HepG2 (cell line): ENCODE measurements around the gene CDHR3. TPM values are rescaled to one million over a fixed set of nuclear protein-coding genes. Genes with fewer than 3 reads are reported as not detected.

Experiments
- DBP ChIP-seq: sonication (generic); formaldehyde crosslinking; IDR thresholded peaks from 2 replicates; pipeline ENCODE4 v1.4.0; 2020; ENCODE audit warnings: missing genetic modification reagents; ENCODE audit errors: not compliant biosample characterization
- FOXC1 ChIP-seq: sonication (generic); formaldehyde crosslinking; IDR thresholded peaks from 2 replicates; pipeline ENCODE4 v1.8.0; 2022; ENCODE audit warnings: mild to moderate bottlenecking, missing genetic modification reagents, borderline replicate concordance
- HOXA3 ChIP-seq: sonication (generic); formaldehyde crosslinking; IDR thresholded peaks from 2 replicates; pipeline ENCODE4 v1.5.0; 2020; ENCODE audit warnings: missing genetic modification reagents
- HOXD1 ChIP-seq: sonication (generic); formaldehyde crosslinking; IDR thresholded peaks from 2 replicates; pipeline ENCODE4 v1.5.0; 2020; ENCODE audit warnings: missing genetic modification reagents
- NR1H2 ChIP-seq: sonication (generic); formaldehyde crosslinking; IDR thresholded peaks from 2 replicates; pipeline ENCODE4 v1.8.1; 2022; ENCODE audit warnings: low read depth, missing genetic modification reagents, borderline replicate concordance
- RAD21 ChIP-seq: fragments of 450-650 bp; formaldehyde crosslinking; IDR thresholded peaks from 2 replicates; pipeline ENCODE4 v1.5.0; 2020; ENCODE audit warnings: mild to moderate bottlenecking
- SALL1 ChIP-seq: sonication (generic); formaldehyde crosslinking; IDR thresholded peaks from 2 replicates; pipeline ENCODE4 v1.8.0; 2022; ENCODE audit warnings: mild to moderate bottlenecking, missing genetic modification reagents
- TBX2 ChIP-seq: sonication (generic); formaldehyde crosslinking; IDR thresholded peaks from 2 replicates; pipeline ENCODE4 v1.5.0; 2020; ENCODE audit warnings: missing genetic modification reagents, mild to moderate bottlenecking, borderline replicate concordance
- THAP7 ChIP-seq: sonication (generic); formaldehyde crosslinking; IDR thresholded peaks from 2 replicates; pipeline ENCODE4 v1.8.1; 2023; ENCODE audit warnings: mild to moderate bottlenecking, missing genetic modification reagents
- UBTF ChIP-seq: sonication (generic); formaldehyde crosslinking; IDR thresholded peaks from 2 replicates; pipeline ENCODE4 v1.4.0; 2020; ENCODE audit warnings: mild to moderate bottlenecking, missing genetic modification reagents
- ZNF263 ChIP-seq: sonication (generic); formaldehyde crosslinking; IDR thresholded peaks from 2 replicates; pipeline ENCODE4 v1.4.0; 2020; ENCODE audit warnings: missing genetic modification reagents
- ZNF589 ChIP-seq: sonication (generic); formaldehyde crosslinking; conservative IDR thresholded peaks from 2 replicates; pipeline ENCODE4 v1.8.0; 2022; ENCODE audit warnings: mild to moderate bottlenecking, moderate library complexity, missing genetic modification reagents
- ZNF629 ChIP-seq: sonication (generic); formaldehyde crosslinking; conservative IDR thresholded peaks from 2 replicates; pipeline ENCODE4 v1.5.0; 2020; ENCODE audit warnings: missing genetic modification reagents
- ZNF737 ChIP-seq: sonication (generic); formaldehyde crosslinking; IDR thresholded peaks from 2 replicates; pipeline ENCODE4 v1.5.0; 2020; ENCODE audit warnings: missing genetic modification reagents, mild to moderate bottlenecking, borderline replicate concordance
- ZSCAN12 ChIP-seq: sonication (generic); formaldehyde crosslinking; IDR thresholded peaks from 2 replicates; pipeline ENCODE4 v1.9.0; 2021; ENCODE audit warnings: mild to moderate bottlenecking, missing genetic modification reagents
- polyA plus RNA-seq, 8 experiments: library from polyadenylated mRNA; depleted of rRNA in 3 of 8; stranded (reverse) in 7 of 8; unstranded in 1 of 8; fragments of >200 nt; fragmentation: Illumina TruSeq in 4 of 8; extraction: Trizol in 4 of 8; gene quantifications; 2 replicates each; pipeline versions ENCODE4 v1.2.1 to v1.2.3, GENCODE V29; 2011 to 2016; ENCODE audit warnings: low read depth in 4 of 8, missing spikeins in 1 of 8, mixed read lengths in 1 of 8; ENCODE audit not compliant: insufficient read depth in 1 of 8
- total RNA-seq, 5 experiments: library from RNA; depleted of rRNA; stranded (reverse); fragments of >200 nt; fragmentation: Illumina TruSeq; extraction: Trizol; gene quantifications; 2 replicates each; pipeline ENCODE4 v1.2.3, GENCODE V29; 2016; ENCODE audit warnings: low read depth in 1 of 5
- TF ChIP-seq, protein P1 (sequence below), 2 experiments: sonication (generic) in 1 of 2; formaldehyde crosslinking in 1 of 2; IDR thresholded peaks; 2 replicates each; pipeline versions ENCODE4 v1.4.0 to v1.6.1; 2018 to 2020; ENCODE audit warnings: missing genetic modification reagents in 2 of 2, borderline replicate concordance in 1 of 2, low read depth in 1 of 2, mild to moderate bottlenecking in 1 of 2, missing biosample characterization in 1 of 2
- TF ChIP-seq, protein P2 (sequence below): IDR thresholded peaks from 2 replicates; pipeline ENCODE4 v1.6.1; 2016; ENCODE audit warnings: low read depth
- TF ChIP-seq, protein P3 (sequence below): sonication (generic); formaldehyde crosslinking; IDR thresholded peaks from 2 replicates; pipeline ENCODE4 v1.4.0; 2020; ENCODE audit warnings: missing genetic modification reagents

The CDHR3 gene
- total and polyA plus RNA-seq, 2 of the 13 experiments (the other 11 are each of a cell fraction or from before 2014, with no cell fraction given), result 6.5 to 11.8 TPM

DNA sequence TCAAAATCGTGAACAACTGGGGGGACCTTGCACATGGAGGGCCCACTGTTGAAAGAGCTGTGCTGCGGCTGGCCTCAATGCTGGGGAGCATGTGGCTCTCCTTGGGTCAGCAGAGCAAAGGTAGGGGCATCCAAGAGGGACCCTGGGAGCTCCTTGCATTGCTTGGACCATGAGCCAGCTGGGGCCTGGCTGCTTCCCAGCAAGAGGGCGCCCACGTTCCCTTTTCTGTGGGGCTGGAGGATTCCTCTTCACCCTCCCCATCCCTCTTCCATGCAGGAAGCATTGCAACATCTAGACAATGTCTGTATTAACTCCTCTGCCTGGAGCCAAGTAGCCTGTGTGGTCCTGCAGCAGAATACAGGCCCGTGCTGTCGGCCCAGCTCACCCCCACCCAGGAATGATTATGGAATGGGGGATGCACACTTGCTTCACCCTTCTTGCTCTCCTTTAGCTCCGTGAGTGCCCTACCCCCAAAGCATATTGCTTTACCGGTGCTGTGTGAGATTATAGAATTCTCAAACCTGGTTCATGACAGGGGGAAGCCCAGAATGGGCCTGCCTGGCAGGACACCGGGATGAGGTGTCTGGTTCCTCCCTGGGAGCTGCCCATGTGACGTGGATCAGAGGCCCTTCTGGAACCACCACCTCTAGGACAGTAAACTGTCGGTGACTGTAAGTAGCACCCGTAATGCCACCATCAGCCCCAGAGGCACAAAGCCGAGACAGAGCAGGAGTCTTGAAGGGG, 87.1 kb downstream of the CDHR3 start (continued):
- TF ChIP-seq ZNF737 (no peak), THAP7 (CRISPR knock-in tag) (0 out of 2 replicates have a peak, but pooled peaks have one; percentile 21), RAD21 (CRISPR knock-in tag) (peak; percentile 66), ZSCAN12 (no peak), HOXD1 (CRISPR knock-in tag) (0 out of 2 replicates have a peak, but pooled peaks have one; percentile 57), HOXA3 (CRISPR knock-in tag) (0 out of 2 replicates have a peak, but pooled peaks have one; percentile 53), FOXC1 (CRISPR knock-in tag) (no peak), ZNF589 (no peak), SALL1 (CRISPR knock-in tag) (peak; percentile 59), ZNF263 (CRISPR knock-in tag) (peak; percentile 88), UBTF (CRISPR knock-in tag) (peak; percentile 32; the same call in 1 of the 2 replicates), NR1H2 (CRISPR knock-in tag) (no peak), TBX2 (CRISPR knock-in tag) (no peak), ZNF629 (CRISPR knock-in tag) (no peak), DBP (CRISPR knock-in tag) (no peak)
- TF ChIP-seq, protein P1, sequence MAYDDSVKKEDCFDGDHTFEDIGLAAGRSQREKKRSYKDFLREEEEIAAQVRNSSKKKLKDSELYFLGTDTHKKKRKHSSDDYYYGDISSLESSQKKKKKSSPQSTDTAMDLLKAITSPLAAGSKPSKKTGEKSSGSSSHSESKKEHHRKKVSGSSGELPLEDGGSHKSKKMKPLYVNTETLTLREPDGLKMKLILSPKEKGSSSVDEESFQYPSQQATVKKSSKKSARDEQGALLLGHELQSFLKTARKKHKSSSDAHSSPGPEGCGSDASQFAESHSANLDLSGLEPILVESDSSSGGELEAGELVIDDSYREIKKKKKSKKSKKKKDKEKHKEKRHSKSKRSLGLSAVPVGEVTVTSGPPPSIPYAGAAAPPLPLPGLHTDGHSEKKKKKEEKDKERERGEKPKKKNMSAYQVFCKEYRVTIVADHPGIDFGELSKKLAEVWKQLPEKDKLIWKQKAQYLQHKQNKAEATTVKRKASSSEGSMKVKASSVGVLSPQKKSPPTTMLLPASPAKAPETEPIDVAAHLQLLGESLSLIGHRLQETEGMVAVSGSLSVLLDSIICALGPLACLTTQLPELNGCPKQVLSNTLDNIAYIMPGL (CRISPR knock-in tag; IDR thresholded peaks at IDR 0.05; ENCODE audit: borderline replicate concordance in 1 of 2, low read depth in 1 of 2), result 0 out of 4 replicates have a peak, but pooled peaks have one; percentile 30 to 34
- TF ChIP-seq, protein P2, sequence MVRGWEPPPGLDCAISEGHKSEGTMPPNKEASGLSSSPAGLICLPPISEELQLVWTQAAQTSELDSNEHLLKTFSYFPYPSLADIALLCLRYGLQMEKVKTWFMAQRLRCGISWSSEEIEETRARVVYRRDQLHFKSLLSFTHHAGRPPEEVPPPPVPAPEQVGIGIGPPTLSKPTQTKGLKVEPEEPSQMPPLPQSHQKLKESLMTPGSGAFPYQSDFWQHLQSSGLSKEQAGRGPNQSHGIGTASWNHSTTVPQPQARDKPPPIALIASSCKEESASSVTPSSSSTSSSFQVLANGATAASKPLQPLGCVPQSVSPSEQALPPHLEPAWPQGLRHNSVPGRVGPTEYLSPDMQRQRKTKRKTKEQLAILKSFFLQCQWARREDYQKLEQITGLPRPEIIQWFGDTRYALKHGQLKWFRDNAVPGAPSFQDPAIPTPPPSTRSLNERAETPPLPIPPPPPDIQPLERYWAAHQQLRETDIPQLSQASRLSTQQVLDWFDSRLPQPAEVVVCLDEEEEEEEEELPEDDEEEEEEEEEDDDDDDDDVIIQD (CRISPR knock-in tag), result no peak
- TF ChIP-seq, protein P3, sequence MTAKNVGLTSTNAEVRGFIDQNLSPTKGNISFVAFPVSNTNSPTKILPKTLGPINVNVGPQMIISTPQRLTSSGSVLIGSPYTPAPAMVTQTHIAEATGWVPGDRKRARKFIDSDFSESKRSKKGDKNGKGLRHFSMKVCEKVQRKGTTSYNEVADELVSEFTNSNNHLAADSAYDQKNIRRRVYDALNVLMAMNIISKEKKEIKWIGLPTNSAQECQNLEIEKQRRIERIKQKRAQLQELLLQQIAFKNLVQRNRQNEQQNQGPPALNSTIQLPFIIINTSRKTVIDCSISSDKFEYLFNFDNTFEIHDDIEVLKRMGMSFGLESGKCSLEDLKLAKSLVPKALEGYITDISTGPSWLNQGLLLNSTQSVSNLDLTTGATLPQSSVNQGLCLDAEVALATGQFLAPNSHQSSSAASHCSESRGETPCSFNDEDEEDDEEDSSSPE, result no peak
